Ishikawa (cell line): ENCODE data around the gene GPR37.

ENCODE experiments used
- CEBPB ChIP-seq: IDR thresholded peaks from 2 replicates; pipeline ENCODE4 v1.6.1; 2012
- CREB1 ChIP-seq: IDR thresholded peaks from 2 replicates; pipeline ENCODE4 v1.6.1; 2012; ENCODE audit warnings: low read depth
- EGR1 ChIP-seq: IDR thresholded peaks from 2 replicates; pipeline ENCODE4 v1.6.1; 2012
- EP300 ChIP-seq: IDR thresholded peaks from 2 replicates; pipeline ENCODE4 v1.6.1; 2012; ENCODE audit warnings: borderline replicate concordance
- FOXM1 ChIP-seq: IDR thresholded peaks from 2 replicates; pipeline ENCODE4 v1.6.1; 2012; ENCODE audit warnings: low read depth, borderline replicate concordance
- MAX ChIP-seq: IDR thresholded peaks from 2 replicates; pipeline ENCODE4 v1.6.1; 2012
- NFIC ChIP-seq: IDR thresholded peaks from 2 replicates; pipeline ENCODE4 v1.6.1; 2012
- RAD21 ChIP-seq: IDR thresholded peaks from 2 replicates; pipeline ENCODE4 v1.6.1; 2012; ENCODE audit warnings: low read depth
- REST ChIP-seq: IDR thresholded peaks from 2 replicates; pipeline ENCODE4 v1.6.1; 2012; ENCODE audit warnings: low read depth, mild to moderate bottlenecking
- TAF1 ChIP-seq: IDR thresholded peaks from 2 replicates; pipeline ENCODE4 v1.6.1; 2012; ENCODE audit warnings: low read depth, mild to moderate bottlenecking
- TCF12 ChIP-seq: IDR thresholded peaks from 2 replicates; pipeline ENCODE4 v1.6.1; 2012; ENCODE audit warnings: low read depth
- TEAD4 ChIP-seq: IDR thresholded peaks from 2 replicates; pipeline ENCODE4 v1.6.1; 2012
- USF1 ChIP-seq: IDR thresholded peaks from 2 replicates; pipeline ENCODE4 v1.6.1; 2012
- YY1 ChIP-seq: IDR thresholded peaks from 2 replicates; pipeline ENCODE4 v1.6.1; 2012; ENCODE audit warnings: low read depth
- ZBTB7A ChIP-seq: IDR thresholded peaks from 2 replicates; pipeline ENCODE4 v1.6.1; 2012; ENCODE audit warnings: low read depth

Gene GPR37

GRCh38 chr7:124799448-124799847 is 33.9 kb upstream of the GPR37 start:
- TF ChIP-seq RAD21 (no peak), TCF12 (no peak), NFIC (no peak), REST (no peak), CREB1 (no peak), TAF1 (no peak), CEBPB (no peak), EGR1 (no peak), FOXM1 (no peak), MAX (no peak)

GRCh38 chr7:124796771-124797170 is 31.2 kb upstream of the GPR37 start:
- TF ChIP-seq CREB1 (no peak), EGR1 (no peak), TCF12 (no peak)

GRCh38 chr7:124792696-124793095 is 27.1 kb upstream of the GPR37 start:
- TF ChIP-seq TAF1: no peak

GRCh38 chr7:124792002-124792401 is 26.4 kb upstream of the GPR37 start:
- no peak for TF ChIP-seq MAX
- TF ChIP-seq FOXM1: no peak
- no peak for TF ChIP-seq TAF1
- TF ChIP-seq USF1: no peak

- no peak for TF ChIP-seq EGR1
Observed at GRCh38 chr7:124791426-124791825, 25.8 kb upstream of the GPR37 start.

GRCh38 chr7:124790645-124791044 is 25.1 kb upstream of the GPR37 start:
- no peak for TF ChIP-seq MAX
- TF ChIP-seq USF1: no peak
- no peak for TF ChIP-seq CEBPB
- no peak for TF ChIP-seq RAD21
- no peak for TF ChIP-seq FOXM1
- TF ChIP-seq CREB1: no peak
- TF ChIP-seq REST: no peak
- TF ChIP-seq EP300: no peak
- no peak for TF ChIP-seq TAF1
- TF ChIP-seq EGR1: no peak

GRCh38 chr7:124785994-124786393 is 20.4 kb upstream of the GPR37 start:
- TF ChIP-seq MAX (no peak), USF1 (no peak), TAF1 (no peak), ZBTB7A (no peak), EP300 (no peak), FOXM1 (no peak), YY1 (no peak), EGR1 (no peak), NFIC (no peak), TEAD4 (no peak), REST (no peak)
